GM18907 (cell line): ENCODE data around the gene PRKD1.
"Not testable (repeated sequence)": the region's sequence is repeated elsewhere in the genome, so short reads cannot be mapped to it uniquely, and the experiment has no call there.

Experiments
- ATAC-seq: cut with Tn5 transposase; IDR thresholded peaks from one replicate; pipeline ENCODE4 v1.9.1; 2021; ENCODE audit warnings: mild to moderate bottlenecking, moderate library complexity; ENCODE audit not compliant: unreplicated experiment

The PRKD1 gene

DNA sequence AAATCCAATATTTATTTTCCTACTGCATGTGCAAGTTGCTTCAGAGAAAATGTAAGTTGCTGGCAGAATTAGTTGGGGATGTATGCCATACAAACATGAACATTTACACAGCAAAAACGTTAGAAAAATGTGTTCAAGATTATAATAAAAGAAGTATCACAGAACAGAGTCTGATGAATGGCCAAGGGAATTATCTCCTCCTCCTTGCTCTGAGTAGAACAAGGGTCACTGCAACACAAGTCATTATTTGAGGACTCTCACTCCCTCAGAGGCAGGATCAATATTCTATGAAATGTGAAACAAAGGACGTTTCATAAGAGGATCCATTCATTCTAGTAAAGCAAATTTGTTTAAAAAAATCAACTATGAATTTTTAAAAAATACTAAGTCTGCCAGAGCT lies 177.8 kb downstream of the PRKD1 start:
- no peak for ATAC-seq

DNA sequence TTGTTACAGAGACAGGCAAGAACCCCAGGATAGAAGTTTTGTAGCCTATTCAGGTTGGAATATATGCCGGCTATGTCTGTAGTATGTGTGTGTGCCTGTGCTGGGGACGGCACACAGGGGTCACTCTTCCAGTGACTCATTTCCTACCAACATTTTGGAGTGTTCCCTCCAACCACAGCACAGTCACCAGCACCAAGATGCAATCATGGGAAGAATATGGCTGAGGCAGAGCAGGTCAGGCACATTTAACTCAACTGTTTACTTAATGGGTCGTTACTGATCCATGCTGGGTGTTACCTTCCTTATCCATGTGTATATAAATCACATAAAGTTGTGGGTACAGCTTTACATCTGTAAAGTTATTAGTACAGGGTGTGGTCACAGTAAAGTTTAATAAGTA lies 178.3 kb downstream of the PRKD1 start:
- ATAC-seq, result no peak

DNA sequence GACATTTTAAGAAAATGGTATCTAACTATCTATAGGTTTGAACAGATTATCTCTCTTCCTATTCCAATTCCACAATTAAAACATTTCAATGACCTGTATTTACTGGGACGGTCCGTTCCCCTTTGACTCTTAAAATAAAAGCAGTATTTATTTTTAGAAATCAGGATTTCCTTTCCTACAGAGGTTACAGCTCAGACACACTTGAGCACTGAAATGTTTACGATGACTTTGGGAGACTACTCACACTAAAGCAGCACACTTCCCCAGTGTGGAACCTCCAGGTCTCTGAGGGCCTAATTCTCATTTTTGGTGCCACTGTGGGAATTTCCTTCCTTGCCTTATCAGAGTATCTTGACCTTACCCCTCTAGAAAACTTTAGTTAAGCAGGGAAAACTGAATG lies 181.8 kb downstream of the PRKD1 start:
- no peak for ATAC-seq

DNA sequence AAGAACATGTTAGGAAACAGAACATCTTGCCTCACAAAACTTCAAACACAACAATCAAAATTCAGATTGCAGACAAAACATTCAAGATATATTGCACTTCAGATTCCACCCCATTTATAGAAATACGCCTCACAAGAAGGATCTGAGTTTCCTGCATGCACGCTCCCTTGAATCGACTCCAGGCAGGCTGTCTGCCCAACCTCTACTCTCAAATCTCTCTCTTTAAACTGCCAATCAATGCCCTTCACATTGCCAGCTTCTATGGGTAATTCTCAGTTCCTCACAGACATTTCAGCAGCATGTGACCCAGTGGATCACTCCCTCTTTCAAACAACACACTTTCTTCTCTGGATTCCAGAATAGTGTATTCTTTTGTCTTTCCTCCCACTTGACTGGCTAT lies 184.1 kb downstream of the PRKD1 start:
- ATAC-seq, result no peak

DNA sequence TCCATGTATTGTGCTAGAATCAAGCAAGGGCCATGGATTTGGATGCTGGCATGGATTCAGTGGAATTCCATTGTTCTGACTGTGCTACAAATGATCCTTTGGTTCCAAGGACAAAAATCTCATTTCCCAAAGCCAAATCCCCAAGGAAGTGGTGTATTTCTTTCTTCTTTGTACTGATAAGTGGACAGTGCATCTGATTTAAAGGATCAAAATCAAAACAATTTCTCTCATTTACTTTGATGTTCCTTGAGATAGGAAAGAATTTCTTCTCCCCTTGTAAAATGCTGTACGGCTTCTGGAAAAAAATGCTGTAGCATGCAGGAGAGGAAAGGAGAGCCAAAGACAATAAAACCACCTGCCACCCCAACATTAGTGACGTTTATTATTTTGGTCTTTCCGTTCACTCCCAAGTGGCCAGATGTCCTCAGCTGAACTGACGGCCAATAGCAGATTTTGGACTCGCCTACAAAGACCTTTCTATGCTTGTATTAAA lies 185.7 kb downstream of the PRKD1 start:
- no peak for ATAC-seq

DNA sequence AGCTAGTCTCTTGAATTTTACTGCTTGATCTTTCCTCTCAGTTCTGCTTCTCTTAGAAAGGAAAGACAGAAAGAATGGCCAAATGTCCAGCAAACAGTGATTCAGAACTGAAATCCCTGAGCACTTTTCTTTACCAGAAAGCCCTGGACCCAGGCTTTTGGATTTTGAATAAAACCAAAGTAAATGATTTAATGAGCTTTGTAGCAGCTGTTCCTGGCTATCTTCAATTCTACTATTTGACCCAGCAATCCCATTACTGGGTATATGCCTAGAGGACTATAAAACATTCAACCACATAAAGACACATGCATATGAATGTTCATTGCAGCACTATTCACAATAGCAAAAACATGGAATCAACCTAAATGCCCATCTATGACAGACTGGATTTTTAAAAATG lies 187.2 kb downstream of the PRKD1 start:
- ATAC-seq, result no peak

DNA sequence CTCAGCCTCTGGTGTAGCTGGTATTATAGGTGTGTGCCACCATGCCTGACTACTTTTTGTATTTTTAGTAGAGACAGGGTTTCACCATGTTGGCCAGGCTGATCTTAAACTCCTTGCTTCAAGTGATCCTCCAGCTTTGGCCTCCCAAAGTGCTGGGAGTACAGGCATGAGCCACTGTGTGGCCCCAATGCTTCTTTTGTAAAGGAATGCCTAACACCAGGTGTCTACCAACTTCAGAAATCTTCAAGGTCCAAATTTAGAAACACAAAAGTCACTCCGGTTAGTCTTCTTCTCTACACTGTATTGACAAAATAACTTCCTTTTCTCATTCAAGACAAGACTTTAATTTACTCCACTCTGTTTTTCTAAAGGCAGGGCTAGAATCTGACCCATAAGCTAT lies 188.7 kb downstream of the PRKD1 start:
- no peak for ATAC-seq

DNA sequence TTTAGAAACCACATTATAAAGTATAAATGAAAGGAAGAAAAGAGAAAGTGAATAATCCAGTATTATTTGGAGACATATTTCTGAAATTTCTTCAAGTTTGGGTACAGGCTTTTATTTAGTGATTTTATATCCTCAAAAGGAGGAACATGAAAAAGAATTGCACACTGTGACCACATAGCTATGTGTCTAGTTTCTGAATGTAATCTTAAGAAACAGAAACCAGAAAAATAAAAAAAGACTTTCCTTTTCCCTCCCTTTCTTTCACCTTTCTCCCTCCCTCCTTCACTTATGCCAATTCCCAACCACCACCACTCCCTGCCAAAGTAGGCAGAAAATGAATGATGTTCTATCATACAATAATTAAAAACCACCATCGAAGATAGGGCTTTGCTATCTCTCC lies 189.6 kb downstream of the PRKD1 start:
- no peak for ATAC-seq

DNA sequence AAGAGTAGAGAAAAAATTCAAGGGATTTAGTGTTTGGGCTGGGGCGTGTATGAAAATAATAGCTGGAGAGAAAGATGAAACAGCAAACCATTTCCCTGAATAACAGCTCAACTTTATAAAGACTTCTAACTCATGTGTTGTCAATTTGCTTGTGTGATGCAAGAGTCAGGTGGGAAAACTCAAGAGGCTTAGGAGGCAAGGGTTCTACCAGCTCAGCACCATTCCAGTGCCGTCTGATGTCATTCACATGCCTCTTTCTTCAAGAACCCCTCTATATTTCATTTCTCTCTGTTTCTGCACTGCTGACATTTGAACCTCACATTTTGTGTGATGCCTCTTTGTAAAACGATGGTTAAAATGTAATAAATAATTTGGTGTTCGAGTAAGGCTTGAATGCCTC lies 192.2 kb downstream of the PRKD1 start:
- ATAC-seq, result no peak

DNA sequence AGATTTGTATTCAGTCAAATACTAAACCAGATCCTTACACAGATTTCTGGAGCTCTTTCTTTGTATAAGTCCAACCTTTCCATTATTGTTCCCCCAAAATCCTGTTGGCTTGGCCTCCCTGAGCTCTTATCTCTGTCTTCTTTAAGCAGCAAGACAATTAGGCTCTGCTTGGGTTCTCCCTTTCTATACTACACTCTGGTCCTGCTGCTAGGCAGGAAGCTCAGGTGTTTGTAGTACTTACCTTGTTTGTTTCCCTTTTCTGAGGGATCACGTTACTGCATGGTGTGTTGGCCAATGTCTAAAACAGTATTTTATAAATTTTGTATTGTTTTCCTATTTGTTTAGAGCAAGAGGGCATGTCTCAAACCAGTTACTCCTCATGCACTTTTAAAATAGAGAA lies 192.9 kb downstream of the PRKD1 start:
- no peak for ATAC-seq

DNA sequence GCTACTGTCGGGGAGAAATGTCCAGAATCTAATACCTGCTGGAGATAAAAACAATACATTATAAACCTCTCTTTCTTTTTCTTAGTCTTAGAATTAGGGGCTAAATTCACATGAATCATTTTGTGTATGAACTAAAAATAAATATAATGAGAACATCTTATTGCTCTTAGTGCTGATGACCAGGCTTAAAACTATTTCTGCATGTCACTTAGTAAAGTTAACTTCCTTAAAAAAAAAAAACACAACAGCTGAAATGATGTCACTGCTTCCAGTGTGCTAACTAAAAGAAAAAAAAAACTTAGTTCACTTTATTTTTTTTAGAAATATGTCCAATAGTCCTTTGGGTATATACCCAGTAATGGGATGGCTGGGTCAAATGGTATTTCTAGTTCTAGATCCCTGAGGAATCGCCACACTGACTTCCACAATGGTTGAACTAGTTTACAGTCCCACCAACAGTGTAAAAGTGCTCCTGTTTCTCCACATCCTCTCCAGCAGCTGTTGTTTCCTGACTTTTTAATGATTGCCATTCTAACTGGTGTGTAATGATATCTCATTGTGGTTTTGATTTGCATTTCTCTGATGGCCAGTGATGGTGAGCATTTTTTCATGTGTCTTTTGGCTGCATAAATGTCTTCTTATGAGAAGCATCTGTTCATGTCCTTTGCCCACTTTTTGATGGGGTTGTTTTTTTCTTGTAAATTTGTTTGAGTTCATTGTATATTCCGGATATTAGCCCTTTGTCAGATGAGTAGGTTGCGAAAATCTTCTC lies 200.9 kb downstream of the PRKD1 start:
- ATAC-seq, result not testable (repeated sequence)

DNA sequence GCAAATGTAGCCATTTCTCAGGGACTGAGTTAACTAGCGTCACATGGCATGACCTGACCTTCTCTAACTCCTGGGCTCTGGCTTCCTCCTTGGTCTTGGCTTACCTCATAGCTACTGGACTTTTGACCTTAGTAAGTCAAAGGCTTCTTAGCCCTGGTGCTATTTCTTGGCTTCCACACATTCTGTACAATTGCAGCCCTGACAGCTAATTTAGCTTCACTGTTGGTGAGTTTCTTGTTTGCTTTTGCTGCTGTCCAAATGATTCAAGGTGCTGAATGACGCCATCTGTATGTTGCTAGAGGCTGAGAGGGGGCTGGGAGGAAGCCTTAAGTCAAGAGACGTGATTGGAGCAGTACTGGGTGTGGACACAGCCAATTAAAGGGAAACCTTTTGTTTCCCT lies 202.7 kb downstream of the PRKD1 start:
- no peak for ATAC-seq

DNA sequence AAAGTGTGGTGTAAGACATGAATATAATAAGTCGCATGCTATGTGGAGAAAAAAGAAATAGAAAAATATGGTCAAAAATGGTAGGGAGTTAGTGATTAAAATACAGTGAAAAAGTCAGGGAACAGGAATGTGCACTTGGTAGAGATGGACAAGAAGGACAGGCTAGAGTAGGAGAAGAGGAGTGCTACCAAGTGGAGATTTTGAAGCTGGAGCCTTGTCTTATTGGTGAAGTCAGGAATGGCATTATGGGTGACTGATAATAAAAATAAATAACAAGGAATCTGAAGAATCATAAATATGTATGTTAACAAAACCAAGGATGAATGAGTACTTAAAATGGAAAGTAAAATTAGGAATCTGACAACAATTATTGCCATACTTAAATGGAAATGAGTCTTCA lies 204.8 kb downstream of the PRKD1 start:
- no peak for ATAC-seq

DNA sequence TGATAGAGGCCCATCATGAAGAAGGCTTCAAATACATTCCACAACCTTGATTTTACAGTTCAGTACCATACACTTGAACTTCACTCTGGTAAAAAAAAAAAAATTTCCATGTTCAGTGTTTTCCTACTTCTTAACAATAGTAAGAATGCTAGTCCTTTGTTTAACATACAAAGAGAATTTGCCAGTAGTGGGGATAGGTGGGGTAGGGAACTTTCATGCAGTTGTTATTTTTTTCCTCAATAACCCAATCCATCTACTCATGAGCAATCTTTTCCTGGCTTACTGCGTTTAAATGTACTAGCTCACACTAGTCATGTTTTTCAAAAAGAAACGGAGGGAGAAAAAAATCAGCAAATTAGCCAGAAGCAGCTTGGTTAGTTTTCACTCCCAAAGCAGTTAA lies 206.1 kb downstream of the PRKD1 start:
- ATAC-seq, result no peak

DNA sequence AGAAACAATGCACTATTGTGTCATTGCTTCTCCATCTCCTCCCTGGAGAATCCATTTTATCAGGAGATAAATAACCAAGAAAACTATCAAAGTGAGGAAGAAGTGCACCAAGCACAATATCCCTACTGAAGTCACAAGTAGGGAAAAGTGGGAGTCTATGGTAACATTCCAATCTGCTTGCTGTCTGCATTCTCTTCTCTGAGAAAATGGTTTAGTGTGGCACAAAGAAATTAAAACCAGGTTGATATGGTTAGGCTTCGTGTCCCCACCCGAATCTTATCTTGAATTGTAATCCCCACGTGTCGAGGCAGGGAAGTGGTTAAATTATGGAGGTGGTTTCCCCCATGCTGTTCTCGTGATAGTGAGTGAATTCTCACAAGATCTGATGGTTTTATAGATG lies 209.7 kb downstream of the PRKD1 start:
- no peak for ATAC-seq

DNA sequence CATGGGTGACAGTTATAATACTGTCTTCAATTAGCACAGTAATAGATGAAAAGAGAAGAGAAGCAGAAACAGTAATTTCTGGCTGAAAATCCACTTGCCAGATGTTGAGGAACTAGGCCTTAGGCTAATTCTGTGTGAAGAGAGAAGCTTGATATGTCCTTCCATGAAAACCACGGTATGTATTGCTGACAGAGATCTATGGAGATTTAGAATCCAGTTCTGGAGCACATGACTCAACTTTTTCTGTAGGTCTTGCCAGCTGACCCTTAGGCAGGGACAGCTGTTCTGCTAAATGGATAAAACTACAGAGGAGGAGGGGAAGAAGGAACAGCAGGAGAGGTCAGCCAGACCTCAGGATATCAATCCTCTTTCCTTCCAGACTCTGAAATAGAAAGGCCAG lies 211.5 kb downstream of the PRKD1 start:
- ATAC-seq, result no peak

DNA sequence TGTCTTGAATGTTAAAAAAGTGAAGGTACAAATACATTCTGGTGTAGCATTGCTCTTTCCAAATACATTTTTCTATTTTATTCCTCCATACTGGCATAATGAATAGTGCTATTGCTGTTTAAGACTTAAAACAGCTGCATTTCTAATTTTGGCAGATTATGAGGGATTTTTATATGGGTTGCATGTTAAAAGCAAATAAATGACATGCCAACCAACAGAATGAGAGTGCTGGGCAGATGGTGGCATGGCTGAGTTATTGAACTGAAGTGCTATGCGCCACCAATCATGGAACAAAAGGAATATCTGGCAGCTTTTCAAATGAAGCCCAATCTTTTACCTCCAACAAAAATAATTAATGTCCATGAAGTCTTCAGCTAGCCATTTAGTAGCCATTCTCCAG lies 215.0 kb downstream of the PRKD1 start:
- ATAC-seq, result no peak

DNA sequence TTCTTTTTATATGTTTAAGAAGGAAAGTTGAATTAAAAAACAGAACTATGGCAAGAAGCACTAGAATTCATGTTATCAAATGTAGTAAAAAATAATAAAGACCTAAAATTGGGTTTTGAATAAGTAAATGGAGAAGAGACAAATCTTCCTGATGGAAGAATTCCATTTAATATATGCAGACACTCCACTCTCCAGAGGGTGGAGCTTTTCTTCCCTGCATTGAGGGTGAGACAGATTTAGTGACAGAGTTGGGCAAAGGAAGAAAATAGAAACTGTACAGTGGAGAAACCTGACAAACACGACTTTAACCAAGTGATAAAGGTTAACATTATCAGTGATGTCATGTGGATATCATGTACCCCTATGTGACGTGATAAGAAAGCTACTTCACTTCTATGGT lies 217.6 kb downstream of the PRKD1 start:
- no peak for ATAC-seq

DNA sequence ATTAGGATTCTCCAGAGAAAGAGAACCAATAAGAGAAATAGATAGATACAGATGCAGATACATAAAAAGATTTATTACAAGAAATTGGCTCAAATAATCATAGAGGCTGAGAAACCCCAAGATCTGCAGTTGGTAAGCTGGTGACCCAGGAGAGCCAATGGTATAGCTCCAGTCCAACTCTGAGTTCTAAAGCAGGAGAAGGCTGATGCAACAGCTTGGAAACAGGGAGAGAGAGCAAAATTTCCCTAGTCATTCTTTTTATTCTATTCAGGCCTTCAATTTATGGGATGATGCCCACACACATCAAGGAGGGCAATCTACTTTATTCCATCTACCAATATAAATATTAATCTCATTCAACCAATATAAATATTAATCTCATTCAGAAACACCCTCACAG lies 218.2 kb downstream of the PRKD1 start:
- no peak for ATAC-seq

DNA sequence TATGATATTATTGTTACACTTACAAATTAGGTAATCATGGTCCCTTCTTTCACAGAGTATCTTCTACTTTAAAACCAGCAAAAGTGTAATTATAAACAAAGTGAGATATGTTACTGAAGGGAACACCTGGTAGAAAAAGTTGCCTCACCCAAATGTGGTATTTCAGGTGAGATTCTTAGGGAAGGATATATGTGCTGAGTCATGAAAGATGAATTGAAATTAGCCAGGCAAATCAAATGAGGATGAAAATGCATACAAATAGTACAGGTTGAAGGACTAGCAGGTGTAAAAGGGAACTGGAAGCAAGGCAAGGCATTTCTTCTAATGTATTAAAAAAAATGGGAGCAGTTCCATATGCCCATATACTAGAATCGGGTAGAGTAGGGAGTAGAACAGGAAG lies 220.9 kb downstream of the PRKD1 start:
- no peak for ATAC-seq

DNA sequence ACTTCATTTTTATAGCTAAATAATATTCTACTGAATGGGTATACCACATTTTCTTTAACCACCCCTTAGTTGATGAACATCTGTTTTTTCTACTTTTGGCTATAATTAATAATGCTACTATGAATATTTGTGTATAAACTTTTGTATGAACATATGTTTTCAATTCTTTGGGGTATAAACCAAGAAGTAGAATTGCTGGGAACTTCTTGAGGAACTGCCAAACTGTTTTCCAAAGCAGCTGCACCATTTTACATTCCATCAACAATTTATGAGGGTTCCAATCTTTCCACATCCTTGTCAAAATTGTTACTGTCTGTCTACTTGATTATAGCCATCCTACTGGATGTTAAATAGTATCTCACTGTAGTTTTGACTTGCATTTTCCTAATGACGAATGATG lies 221.8 kb downstream of the PRKD1 start:
- ATAC-seq, result no peak

DNA sequence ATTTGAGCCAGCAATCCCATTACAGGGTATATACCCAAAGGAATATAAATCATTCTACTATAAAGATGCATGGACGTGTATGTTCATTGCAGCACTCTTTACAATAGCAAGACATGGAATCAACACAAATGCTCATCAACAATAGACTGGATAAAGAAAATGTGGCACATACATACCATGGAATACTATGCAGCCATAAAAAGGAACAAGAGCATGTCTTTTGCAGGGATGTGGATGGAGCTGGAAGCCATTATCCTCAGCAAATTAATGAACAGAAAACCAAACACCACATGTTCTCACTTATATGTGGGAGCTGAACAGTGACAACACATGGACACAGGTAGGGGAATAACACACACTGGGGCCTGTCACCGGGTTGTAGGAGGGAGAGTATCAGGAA lies 238.1 kb downstream of the PRKD1 start:
- not testable (repeated sequence) for ATAC-seq

DNA sequence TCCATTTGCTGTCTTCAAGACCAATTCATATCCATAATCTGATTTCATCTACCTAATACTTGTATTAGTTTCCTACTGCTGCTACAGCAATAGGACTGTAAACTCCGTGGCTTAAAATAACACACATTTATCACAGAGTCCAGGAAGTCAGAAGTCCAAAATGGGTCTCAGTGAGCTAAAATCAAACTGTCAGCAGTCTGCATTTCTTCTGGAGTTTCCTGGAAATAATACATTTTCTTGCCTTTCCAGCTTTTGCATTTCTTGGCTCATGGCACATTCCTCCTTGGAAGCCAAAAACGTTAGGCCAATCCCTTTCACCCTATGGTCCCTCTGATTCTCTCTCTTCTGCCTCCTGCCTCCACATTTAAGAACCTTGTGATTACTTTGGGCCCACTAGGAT lies 239.8 kb downstream of the PRKD1 start:
- ATAC-seq, result no peak
